SK-N-MC (cell line): ENCODE results near the gene SOX11.

Experiments
- EZH2 ChIP-seq: fragments of 200-600 bp; sonication (generic); IDR thresholded peaks from one replicate; pipeline ENCODE4 v1.6.1; 2017; ENCODE audit warnings: antibody characterized with exemption
- FOXP2 ChIP-seq: optimal IDR thresholded peaks from 2 replicates; pipeline ENCODE3; 2011; ENCODE audit warnings: mild to moderate bottlenecking, moderate library complexity; ENCODE audit not compliant: insufficient read depth; ENCODE audit errors: extremely low read length, control extremely low read depth
- POLR2AphosphoS5 ChIP-seq: IDR thresholded peaks from 2 replicates; pipeline ENCODE4 v1.6.1; 2012; ENCODE audit warnings: mild to moderate bottlenecking, low read depth, low read length, borderline replicate concordance

GRCh38 chr2:5703166-5703565 lies 11.0 kb downstream of the SOX11 start:
- no peak for TF ChIP-seq POLR2AphosphoS5
- TF ChIP-seq EZH2, result no peak
- TF ChIP-seq FOXP2, result no peak
